ENCODE data around the gene CASP9.

CASP9 gene

GRCh38 chr1:15453734-15454133, 70.3 kb downstream of the CASP9 start:
- Histone ChIP-seq H3K27ac (no peak overlapping the region), H3K4me3 (no peak overlapping the region)
- DNase-seq (ENCODE audit: low spot score): no peak
- TF ChIP-seq CTCF (IDR thresholded peaks at IDR 0.05): no peak

GRCh38 chr1:15452866-15453571, 71.0 kb downstream of the CASP9 start:
- no peak overlapping the region for H3K4me3 ChIP-seq
- no peak for DNase-seq (ENCODE audit: low spot score)
- TF ChIP-seq CTCF (IDR thresholded peaks at IDR 0.05): no peak
- no peak overlapping the region for H3K27ac ChIP-seq

GRCh38 chr1:15452216-15452615, 71.8 kb downstream of the CASP9 start:
- Histone ChIP-seq H3K27ac (no peak overlapping the region), H3K4me3 (no peak overlapping the region)
- DNase-seq (ENCODE audit: low spot score): no peak
- TF ChIP-seq CTCF (IDR thresholded peaks at IDR 0.05): no peak

- no peak for TF ChIP-seq CTCF (IDR thresholded peaks at IDR 0.05)
- no peak for DNase-seq (ENCODE audit: low spot score)
- Histone ChIP-seq H3K4me3 (no peak overlapping the region), H3K27ac (no peak overlapping the region)
Observed at GRCh38 chr1:15451014-15451722, 72.8 kb downstream of the CASP9 start.

- no peak for TF ChIP-seq CTCF (IDR thresholded peaks at IDR 0.05)
- Histone ChIP-seq H3K4me3 (no peak overlapping the region), H3K27ac (no peak overlapping the region)
- DNase-seq (ENCODE audit: low spot score): no peak
Observed at GRCh38 chr1:15449567-15449966, 74.4 kb downstream of the CASP9 start.

GRCh38 chr1:15448877-15449462, 75.0 kb downstream of the CASP9 start:
- H3K4me3 ChIP-seq: no peak overlapping the region
- no peak overlapping the region for H3K27ac ChIP-seq
- TF ChIP-seq CTCF (IDR thresholded peaks at IDR 0.05): no peak
- DNase-seq (ENCODE audit: low spot score): no peak
